Lower leg skin (tissue), 3 donors: ENCODE results near the gene RETSAT.

Source experiments
- POLR2A ChIP-seq, 2 donors: fragments of 450-650 bp; IDR thresholded peaks; one replicate each; pipeline ENCODE4 v1.6.1; 2016 to 2017; ENCODE audit warnings: antibody characterized with exemption in 2 of 2, mild to moderate bottlenecking in 1 of 2, moderate library complexity in 1 of 2
- TF ChIP-seq, protein P1 (sequence below), 3 donors: fragments of 450-650 bp; IDR thresholded peaks; one replicate each; pipeline ENCODE4 v1.5.1; 2016; ENCODE audit warnings: antibody characterized with exemption in 3 of 3, mild to moderate bottlenecking in 3 of 3, moderate library complexity in 2 of 3

DNA sequence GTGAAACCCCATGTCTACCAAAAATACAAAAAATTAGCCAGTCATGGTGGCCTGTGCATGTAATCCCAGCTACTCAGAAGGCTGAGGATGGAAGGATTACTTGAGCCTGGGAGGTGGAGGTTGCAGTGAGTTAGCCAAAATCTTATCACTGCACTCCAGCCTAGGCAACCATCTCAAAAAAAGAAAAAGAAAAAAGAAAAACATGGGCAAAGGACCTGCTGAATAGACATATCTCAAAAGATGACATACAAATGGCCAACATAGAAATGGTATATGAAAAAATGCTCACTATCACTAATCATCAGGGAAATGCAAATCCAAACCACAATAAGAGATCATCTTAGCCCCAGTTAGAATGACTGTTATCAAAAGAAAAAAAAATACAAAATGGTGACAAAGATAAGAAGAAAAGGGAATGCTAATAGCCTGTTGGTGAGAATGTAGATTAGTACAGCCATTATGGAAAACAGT lies 25.1 kb downstream of the RETSAT start:
- TF ChIP-seq, protein P1, sequence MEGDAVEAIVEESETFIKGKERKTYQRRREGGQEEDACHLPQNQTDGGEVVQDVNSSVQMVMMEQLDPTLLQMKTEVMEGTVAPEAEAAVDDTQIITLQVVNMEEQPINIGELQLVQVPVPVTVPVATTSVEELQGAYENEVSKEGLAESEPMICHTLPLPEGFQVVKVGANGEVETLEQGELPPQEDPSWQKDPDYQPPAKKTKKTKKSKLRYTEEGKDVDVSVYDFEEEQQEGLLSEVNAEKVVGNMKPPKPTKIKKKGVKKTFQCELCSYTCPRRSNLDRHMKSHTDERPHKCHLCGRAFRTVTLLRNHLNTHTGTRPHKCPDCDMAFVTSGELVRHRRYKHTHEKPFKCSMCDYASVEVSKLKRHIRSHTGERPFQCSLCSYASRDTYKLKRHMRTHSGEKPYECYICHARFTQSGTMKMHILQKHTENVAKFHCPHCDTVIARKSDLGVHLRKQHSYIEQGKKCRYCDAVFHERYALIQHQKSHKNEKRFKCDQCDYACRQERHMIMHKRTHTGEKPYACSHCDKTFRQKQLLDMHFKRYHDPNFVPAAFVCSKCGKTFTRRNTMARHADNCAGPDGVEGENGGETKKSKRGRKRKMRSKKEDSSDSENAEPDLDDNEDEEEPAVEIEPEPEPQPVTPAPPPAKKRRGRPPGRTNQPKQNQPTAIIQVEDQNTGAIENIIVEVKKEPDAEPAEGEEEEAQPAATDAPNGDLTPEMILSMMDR (IDR thresholded peaks at IDR 0.05) = no peak
- TF ChIP-seq POLR2A (IDR thresholded peaks at IDR 0.05) = no peak
